HepG2 (cell line): ENCODE measurements around the gene NAV2. TPM values are rescaled to one million over a fixed set of nuclear protein-coding genes. Genes with fewer than 3 reads are reported as not detected.

Experiments used
- ATAC-seq: fragments of 200-7000 bp; cut with Tn5 transposase; 3 replicates; pipeline ENCODE4 v1.9.1; 2020; ENCODE audit warnings: mild to moderate bottlenecking, moderate library complexity
- BruUV-seq: library from RNA; stranded (reverse); fragments of 400-500 nt; replicated peaks from 2 replicates; lab custom pipeline; 2021; lab: Mats Ljungman, UMichigan
- CTCF ChIA-PET: fragments of 300-600 bp; formaldehyde crosslinking; extraction: SDS; loops from one replicate; lab custom pipeline; 2021; ENCODE audit warnings: low total read pairs, inconsistent platforms, low intra/inter-chr PET ratio; lab: Yijun Ruan, JAX
- POLR2A ChIA-PET: fragments of 350-600 bp; sonication (Branson Sonifier 250); formaldehyde crosslinking; loops from one replicate; lab custom pipeline; 2020; ENCODE audit warnings: antibody characterized with exemption, inconsistent platforms; lab: Yijun Ruan, JAX
- DNase-seq: peaks from one replicate; pipeline ENCODE4 v3.0.0-alpha.2; 2015; ENCODE audit warnings: low spot score
- FAIRE-seq: peaks from 3 replicates; lab custom pipeline; 2011; peaks lifted over from hg19 to GRCh38; lab: Jason Lieb, UNC
- H2AFZ ChIP-seq: one replicate; pipeline ENCODE4 v1.6.1; 2011; ENCODE audit warnings: low read length, inconsistent platforms
- H3K27ac ChIP-seq: fragments of 300-600 bp; 3 replicates; pipeline ENCODE4 v1.8.0; 2011; ENCODE audit warnings: mixed run types, mild to moderate bottlenecking, mixed read lengths, low read length, inconsistent platforms; ENCODE audit not compliant: insufficient read depth; ENCODE audit errors: extremely low read length
- H3K27me3 ChIP-seq, 2 experiments: fragments of 200-600 bp in 1 of 2; 2 replicates in 1 of 2; 3 replicates in 1 of 2; pipeline versions ENCODE4 v1.6.0 to v1.8.0; 2011; ENCODE audit warnings: low read length in 2 of 2, mild to moderate bottlenecking in 2 of 2, moderate library complexity in 2 of 2, inconsistent platforms in 1 of 2; ENCODE audit not compliant: insufficient read depth in 2 of 2, control insufficient read depth in 1 of 2
- H3K36me3 ChIP-seq, 2 experiments: fragments of 200-600 bp in 1 of 2; replicated peaks in 1 of 2; 2 replicates in 1 of 2; 3 replicates in 1 of 2; pipeline versions ENCODE4 v1.5.1 to v1.8.0; 2011; ENCODE audit warnings: low read length in 2 of 2, inconsistent platforms in 1 of 2; ENCODE audit not compliant: insufficient read depth in 2 of 2, control insufficient read depth in 1 of 2
- H3K4me1 ChIP-seq: 2 replicates; pipeline ENCODE4 v1.5.1; 2012; ENCODE audit warnings: low read length, inconsistent platforms; ENCODE audit not compliant: insufficient read depth
- H3K4me2 ChIP-seq: 2 replicates; pipeline ENCODE4 v1.6.0; 2011; ENCODE audit warnings: low read depth, low read length, inconsistent platforms
- H3K4me3 ChIP-seq, 3 experiments: fragments of 200-600 bp in 1 of 3; sonication (generic), shearing (Covaris generic) in 1 of 3; replicated peaks in 1 of 3; 2 replicates each; pipeline ENCODE4 v1.5.1; 2011 to 2016; ENCODE audit warnings: low read length in 3 of 3, inconsistent platforms in 2 of 3, low read depth in 2 of 3, mild to moderate bottlenecking in 2 of 3, control low read depth in 1 of 3, mixed read lengths in 1 of 3; ENCODE audit not compliant: insufficient read depth in 1 of 3
- H3K79me2 ChIP-seq: one replicate; pipeline ENCODE4 v1.6.1; 2011; ENCODE audit warnings: low read length, inconsistent platforms; ENCODE audit not compliant: insufficient read depth
- H3K9ac ChIP-seq: 2 replicates; pipeline ENCODE4 v1.6.0; 2011; ENCODE audit warnings: mild to moderate bottlenecking, low read depth, low read length, inconsistent platforms; ENCODE audit not compliant: insufficient read depth
- H3K9me3 ChIP-seq: 2 replicates; pipeline ENCODE4 v1.5.1; 2012; ENCODE audit warnings: mild to moderate bottlenecking, low read length
- H4K20me1 ChIP-seq: 2 replicates; pipeline ENCODE4 v1.6.0; 2011; ENCODE audit warnings: inconsistent platforms, mild to moderate bottlenecking, low read length, moderate library complexity; ENCODE audit not compliant: insufficient read depth
- FOSL2 ChIP-seq: sonication (generic); formaldehyde crosslinking; IDR thresholded peaks from 2 replicates; pipeline ENCODE4 v1.4.0; 2020; ENCODE audit warnings: missing genetic modification reagents
- HMG20A ChIP-seq: IDR thresholded peaks from 2 replicates; pipeline ENCODE4 v1.6.1; 2016; ENCODE audit warnings: borderline replicate concordance
- MTA3 ChIP-seq: sonication (generic); formaldehyde crosslinking; IDR thresholded peaks from 2 replicates; pipeline ENCODE4 v1.4.0; 2020; ENCODE audit warnings: missing genetic modification reagents
- MTERF4 ChIP-seq: sonication (generic); formaldehyde crosslinking; IDR thresholded peaks from 2 replicates; pipeline ENCODE4 v1.8.0; 2023; ENCODE audit warnings: mild to moderate bottlenecking, missing genetic modification reagents
- RFX5 ChIP-seq: IDR thresholded peaks from 2 replicates; pipeline ENCODE4 v1.6.1; 2011; ENCODE audit warnings: low read depth, low read length, improper control_type of control experiment
- SP4 ChIP-seq: sonication (generic); formaldehyde crosslinking; IDR thresholded peaks from 2 replicates; pipeline ENCODE4 v1.8.1; 2023; ENCODE audit warnings: mild to moderate bottlenecking, missing genetic modification reagents
- ZIK1 ChIP-seq: sonication (generic); formaldehyde crosslinking; IDR thresholded peaks from 2 replicates; pipeline ENCODE4 v1.5.0; 2020; ENCODE audit warnings: mild to moderate bottlenecking, low read depth, missing genetic modification reagents, borderline replicate concordance
- ZNF20 ChIP-seq: sonication (generic); formaldehyde crosslinking; IDR thresholded peaks from 2 replicates; pipeline ENCODE4 v1.4.0; 2020; ENCODE audit warnings: mild to moderate bottlenecking, moderate library complexity, missing genetic modification reagents
- ZNF234 ChIP-seq: sonication (generic); formaldehyde crosslinking; conservative IDR thresholded peaks from 2 replicates; pipeline ENCODE4 v1.5.1; 2020; ENCODE audit warnings: mild to moderate bottlenecking, missing genetic modification reagents
- ZNF263 ChIP-seq: sonication (generic); formaldehyde crosslinking; IDR thresholded peaks from 2 replicates; pipeline ENCODE4 v1.4.0; 2020; ENCODE audit warnings: missing genetic modification reagents
- ZNF589 ChIP-seq: sonication (generic); formaldehyde crosslinking; conservative IDR thresholded peaks from 2 replicates; pipeline ENCODE4 v1.8.0; 2022; ENCODE audit warnings: mild to moderate bottlenecking, moderate library complexity, missing genetic modification reagents
- WGBS: methylation state at CpG from one replicate; pipeline ENCODE4 v1.1.6; 2017; ENCODE audit warnings: low lambda C conversion rate; 5-methylcytosine and 5-hydroxymethylcytosine counted together
- in situ Hi-C: cut with HindIII; loops from 2 replicates; pipeline ENCODE4 v1.10.0; 2017; ENCODE audit warnings: low pct_unique_long_range_greater_than_20kb; ENCODE audit not compliant: extremely low pct_ligation_motif_present
- intact Hi-C: fragments of 100-400 bp; cut with micrococcal nuclease; formaldehyde crosslinking; loops from one replicate; pipeline ENCODE4 v1.10.0; 2022; ENCODE audit not compliant: unreplicated experiment
- polyA plus RNA-seq, 8 experiments: library from polyadenylated mRNA; depleted of rRNA in 3 of 8; stranded (reverse) in 7 of 8; unstranded in 1 of 8; fragments of >200 nt; fragmentation: Illumina TruSeq in 4 of 8; extraction: Trizol in 4 of 8; gene quantifications; 2 replicates each; pipeline versions ENCODE4 v1.2.1 to v1.2.3, GENCODE V29; 2011 to 2016; ENCODE audit warnings: low read depth in 4 of 8, missing spikeins in 1 of 8, mixed read lengths in 1 of 8; ENCODE audit not compliant: insufficient read depth in 1 of 8
- total RNA-seq, 5 experiments: library from RNA; depleted of rRNA; stranded (reverse); fragments of >200 nt; fragmentation: Illumina TruSeq; extraction: Trizol; gene quantifications; 2 replicates each; pipeline ENCODE4 v1.2.3, GENCODE V29; 2016; ENCODE audit warnings: low read depth in 1 of 5
- TF ChIP-seq, protein P1 (sequence below), 2 experiments: IDR thresholded peaks; 2 replicates each; pipeline ENCODE4 v1.6.1; 2011 to 2012; ENCODE audit warnings: low read length in 2 of 2, borderline replicate concordance in 1 of 2, low read depth in 1 of 2, mild to moderate bottlenecking in 1 of 2, moderate library complexity in 1 of 2
- TF ChIP-seq, protein P2 (sequence below): sonication (generic); formaldehyde crosslinking; IDR thresholded peaks from 2 replicates; pipeline ENCODE4 v1.8.0; 2022; ENCODE audit warnings: mild to moderate bottlenecking, missing genetic modification reagents; ENCODE audit not compliant: insufficient replicate concordance
- TF ChIP-seq, protein P3 (sequence below): sonication (generic); formaldehyde crosslinking; IDR thresholded peaks from 2 replicates; pipeline ENCODE4 v1.4.0; 2020; ENCODE audit warnings: missing genetic modification reagents
- TF ChIP-seq, protein P4 (sequence below): sonication (generic); formaldehyde crosslinking; IDR thresholded peaks from 2 replicates; pipeline ENCODE4 v1.8.1; 2023; ENCODE audit warnings: missing genetic modification reagents, inconsistent platforms, borderline replicate concordance

The NAV2 gene
- total and polyA plus RNA-seq, 2 of the 13 experiments (the other 11 are each of a cell fraction or from before 2014, with no cell fraction given), result 9.3 to 34.6 TPM

DNA sequence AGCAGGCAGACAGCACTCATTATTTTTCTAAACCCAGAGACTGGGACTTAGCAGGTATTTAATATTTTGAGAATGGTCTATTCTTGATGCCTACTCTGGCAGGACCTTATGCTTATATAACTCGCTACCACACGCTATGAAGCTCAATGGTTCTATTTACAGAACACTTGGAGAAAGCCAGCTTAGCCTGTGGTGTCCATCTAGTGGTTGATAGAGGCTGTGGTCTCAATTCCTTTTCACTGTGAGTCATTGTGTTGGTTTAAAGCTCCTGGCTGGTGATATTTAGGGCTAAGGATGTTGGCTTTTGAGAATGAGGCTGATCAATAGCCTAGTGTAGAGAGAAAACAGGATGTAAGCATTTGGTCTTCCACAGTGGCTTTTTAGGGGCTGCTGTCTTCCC, 241.3 kb downstream of the NAV2 start:
- Histone ChIP-seq H3K4me3 (no peak overlapping the region), H3K27ac (peak overlapping the region; percentile 13), H3K79me2 (no peaks in the 10 kb centered on the region), H2AFZ (no peak overlapping the region), H3K4me1 (peaks cover 76% of the 10 kb centered on the region), H3K36me3 (no peaks in the 10 kb centered on the region), H3K9ac (no peak overlapping the region), H4K20me1 (no peaks in the 10 kb centered on the region), H3K9me3 (no peaks in the 10 kb centered on the region), H3K4me2 (peak overlapping the region; percentile 30; the same call in 1 of the 2 replicates), H3K27me3 (no peaks in the 10 kb centered on the region)
- FAIRE-seq (peak; percentile 86), DNase-seq (peak; percentile 93), ATAC-seq (peak; percentile 92)
- ChIA-PET POLR2A (interaction anchor here (0.8 to 3.9 kb wide), 21 partner anchors 9 to 179 kb away, joined by 3 to 35 read pairs (median 6); no protein-coding TSS in a partner anchor), CTCF (interaction anchor here (1.6 kb wide), 1 partner anchor 49 kb away, joined by 14 read pairs; no protein-coding TSS in a partner anchor)
- BruUV-seq, result no TSS peak
- 4% methylated on average over 2 of the region's 2 CpGs for WGBS
- intact Hi-C loops (loop anchor here (1.0 to 2.0 kb wide), 4 partner anchors 41 to 82 kb away; no protein-coding TSS in a partner anchor), in situ Hi-C loops (loop anchor here (5.0 kb wide), 1 partner anchor 73 kb away; no protein-coding TSS in a partner anchor)
- TF ChIP-seq, protein P1, sequence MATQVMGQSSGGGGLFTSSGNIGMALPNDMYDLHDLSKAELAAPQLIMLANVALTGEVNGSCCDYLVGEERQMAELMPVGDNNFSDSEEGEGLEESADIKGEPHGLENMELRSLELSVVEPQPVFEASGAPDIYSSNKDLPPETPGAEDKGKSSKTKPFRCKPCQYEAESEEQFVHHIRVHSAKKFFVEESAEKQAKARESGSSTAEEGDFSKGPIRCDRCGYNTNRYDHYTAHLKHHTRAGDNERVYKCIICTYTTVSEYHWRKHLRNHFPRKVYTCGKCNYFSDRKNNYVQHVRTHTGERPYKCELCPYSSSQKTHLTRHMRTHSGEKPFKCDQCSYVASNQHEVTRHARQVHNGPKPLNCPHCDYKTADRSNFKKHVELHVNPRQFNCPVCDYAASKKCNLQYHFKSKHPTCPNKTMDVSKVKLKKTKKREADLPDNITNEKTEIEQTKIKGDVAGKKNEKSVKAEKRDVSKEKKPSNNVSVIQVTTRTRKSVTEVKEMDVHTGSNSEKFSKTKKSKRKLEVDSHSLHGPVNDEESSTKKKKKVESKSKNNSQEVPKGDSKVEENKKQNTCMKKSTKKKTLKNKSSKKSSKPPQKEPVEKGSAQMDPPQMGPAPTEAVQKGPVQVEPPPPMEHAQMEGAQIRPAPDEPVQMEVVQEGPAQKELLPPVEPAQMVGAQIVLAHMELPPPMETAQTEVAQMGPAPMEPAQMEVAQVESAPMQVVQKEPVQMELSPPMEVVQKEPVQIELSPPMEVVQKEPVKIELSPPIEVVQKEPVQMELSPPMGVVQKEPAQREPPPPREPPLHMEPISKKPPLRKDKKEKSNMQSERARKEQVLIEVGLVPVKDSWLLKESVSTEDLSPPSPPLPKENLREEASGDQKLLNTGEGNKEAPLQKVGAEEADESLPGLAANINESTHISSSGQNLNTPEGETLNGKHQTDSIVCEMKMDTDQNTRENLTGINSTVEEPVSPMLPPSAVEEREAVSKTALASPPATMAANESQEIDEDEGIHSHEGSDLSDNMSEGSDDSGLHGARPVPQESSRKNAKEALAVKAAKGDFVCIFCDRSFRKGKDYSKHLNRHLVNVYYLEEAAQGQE (IDR thresholded peaks at IDR 0.05; ENCODE audit: borderline replicate concordance in 1 of 2, low read depth in 1 of 2, low read length in 2 of 2), result no peak
- TF ChIP-seq ZNF234, result no peak
- no peak for TF ChIP-seq MTA3 (CRISPR knock-in tag)
- TF ChIP-seq, protein P2, sequence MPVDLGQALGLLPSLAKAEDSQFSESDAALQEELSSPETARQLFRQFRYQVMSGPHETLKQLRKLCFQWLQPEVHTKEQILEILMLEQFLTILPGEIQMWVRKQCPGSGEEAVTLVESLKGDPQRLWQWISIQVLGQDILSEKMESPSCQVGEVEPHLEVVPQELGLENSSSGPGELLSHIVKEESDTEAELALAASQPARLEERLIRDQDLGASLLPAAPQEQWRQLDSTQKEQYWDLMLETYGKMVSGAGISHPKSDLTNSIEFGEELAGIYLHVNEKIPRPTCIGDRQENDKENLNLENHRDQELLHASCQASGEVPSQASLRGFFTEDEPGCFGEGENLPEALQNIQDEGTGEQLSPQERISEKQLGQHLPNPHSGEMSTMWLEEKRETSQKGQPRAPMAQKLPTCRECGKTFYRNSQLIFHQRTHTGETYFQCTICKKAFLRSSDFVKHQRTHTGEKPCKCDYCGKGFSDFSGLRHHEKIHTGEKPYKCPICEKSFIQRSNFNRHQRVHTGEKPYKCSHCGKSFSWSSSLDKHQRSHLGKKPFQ, result no peak
- TF ChIP-seq ZNF20, result no peak
- no peak for TF ChIP-seq MTERF4
- no peak for TF ChIP-seq ZIK1 (CRISPR knock-in tag)
- TF ChIP-seq SP4 (CRISPR knock-in tag), result no peak
- TF ChIP-seq, protein P3, sequence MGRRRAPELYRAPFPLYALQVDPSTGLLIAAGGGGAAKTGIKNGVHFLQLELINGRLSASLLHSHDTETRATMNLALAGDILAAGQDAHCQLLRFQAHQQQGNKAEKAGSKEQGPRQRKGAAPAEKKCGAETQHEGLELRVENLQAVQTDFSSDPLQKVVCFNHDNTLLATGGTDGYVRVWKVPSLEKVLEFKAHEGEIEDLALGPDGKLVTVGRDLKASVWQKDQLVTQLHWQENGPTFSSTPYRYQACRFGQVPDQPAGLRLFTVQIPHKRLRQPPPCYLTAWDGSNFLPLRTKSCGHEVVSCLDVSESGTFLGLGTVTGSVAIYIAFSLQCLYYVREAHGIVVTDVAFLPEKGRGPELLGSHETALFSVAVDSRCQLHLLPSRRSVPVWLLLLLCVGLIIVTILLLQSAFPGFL (CRISPR knock-in tag), result no peak
- no peak for TF ChIP-seq RFX5
- TF ChIP-seq, protein P4, sequence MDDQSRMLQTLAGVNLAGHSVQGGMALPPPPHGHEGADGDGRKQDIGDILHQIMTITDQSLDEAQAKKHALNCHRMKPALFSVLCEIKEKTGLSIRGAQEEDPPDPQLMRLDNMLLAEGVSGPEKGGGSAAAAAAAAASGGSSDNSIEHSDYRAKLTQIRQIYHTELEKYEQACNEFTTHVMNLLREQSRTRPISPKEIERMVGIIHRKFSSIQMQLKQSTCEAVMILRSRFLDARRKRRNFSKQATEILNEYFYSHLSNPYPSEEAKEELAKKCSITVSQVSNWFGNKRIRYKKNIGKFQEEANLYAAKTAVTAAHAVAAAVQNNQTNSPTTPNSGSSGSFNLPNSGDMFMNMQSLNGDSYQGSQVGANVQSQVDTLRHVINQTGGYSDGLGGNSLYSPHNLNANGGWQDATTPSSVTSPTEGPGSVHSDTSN (CRISPR knock-in tag), result no peak
- no peak for TF ChIP-seq ZNF263 (CRISPR knock-in tag)
- TF ChIP-seq ZNF589 (CRISPR knock-in tag), result no peak
- TF ChIP-seq HMG20A, result peak; percentile 55; the same call in 1 of the 2 replicates
- peak; percentile 94 for TF ChIP-seq FOSL2 (CRISPR knock-in tag)
